HepG2 (cell line): ENCODE results near the gene WDR48. TPM values are rescaled to one million over a fixed set of nuclear protein-coding genes. Genes with fewer than 3 reads are reported as not detected.

Experiments used
- ATAC-seq: fragments of 200-7000 bp; cut with Tn5 transposase; 3 replicates; pipeline ENCODE4 v1.9.1; 2020; ENCODE audit warnings: mild to moderate bottlenecking, moderate library complexity
- BruUV-seq: library from RNA; stranded (reverse); fragments of 400-500 nt; replicated peaks from 2 replicates; lab custom pipeline; 2021; lab: Mats Ljungman, UMichigan
- CTCF ChIA-PET: fragments of 300-600 bp; formaldehyde crosslinking; extraction: SDS; loops from one replicate; lab custom pipeline; 2021; ENCODE audit warnings: low total read pairs, inconsistent platforms, low intra/inter-chr PET ratio; lab: Yijun Ruan, JAX
- POLR2A ChIA-PET: fragments of 350-600 bp; sonication (Branson Sonifier 250); formaldehyde crosslinking; loops from one replicate; lab custom pipeline; 2020; ENCODE audit warnings: antibody characterized with exemption, inconsistent platforms; lab: Yijun Ruan, JAX
- DNase-seq: peaks from one replicate; pipeline ENCODE4 v3.0.0-alpha.2; 2015; ENCODE audit warnings: low spot score
- FAIRE-seq: peaks from 3 replicates; lab custom pipeline; 2011; peaks lifted over from hg19 to GRCh38; lab: Jason Lieb, UNC
- H2AFZ ChIP-seq: one replicate; pipeline ENCODE4 v1.6.1; 2011; ENCODE audit warnings: low read length, inconsistent platforms
- H3K27ac ChIP-seq: fragments of 300-600 bp; 3 replicates; pipeline ENCODE4 v1.8.0; 2011; ENCODE audit warnings: mixed run types, mild to moderate bottlenecking, mixed read lengths, low read length, inconsistent platforms; ENCODE audit not compliant: insufficient read depth; ENCODE audit errors: extremely low read length
- H3K27me3 ChIP-seq, 2 experiments: fragments of 200-600 bp in 1 of 2; 2 replicates in 1 of 2; 3 replicates in 1 of 2; pipeline versions ENCODE4 v1.6.0 to v1.8.0; 2011; ENCODE audit warnings: low read length in 2 of 2, mild to moderate bottlenecking in 2 of 2, moderate library complexity in 2 of 2, inconsistent platforms in 1 of 2; ENCODE audit not compliant: insufficient read depth in 2 of 2, control insufficient read depth in 1 of 2
- H3K36me3 ChIP-seq, 2 experiments: fragments of 200-600 bp in 1 of 2; replicated peaks in 1 of 2; 2 replicates in 1 of 2; 3 replicates in 1 of 2; pipeline versions ENCODE4 v1.5.1 to v1.8.0; 2011; ENCODE audit warnings: low read length in 2 of 2, inconsistent platforms in 1 of 2; ENCODE audit not compliant: insufficient read depth in 2 of 2, control insufficient read depth in 1 of 2
- H3K4me1 ChIP-seq: 2 replicates; pipeline ENCODE4 v1.5.1; 2012; ENCODE audit warnings: low read length, inconsistent platforms; ENCODE audit not compliant: insufficient read depth
- H3K4me2 ChIP-seq: 2 replicates; pipeline ENCODE4 v1.6.0; 2011; ENCODE audit warnings: low read depth, low read length, inconsistent platforms
- H3K4me3 ChIP-seq, 3 experiments: fragments of 200-600 bp in 1 of 3; sonication (generic), shearing (Covaris generic) in 1 of 3; replicated peaks in 1 of 3; 2 replicates each; pipeline ENCODE4 v1.5.1; 2011 to 2016; ENCODE audit warnings: low read length in 3 of 3, inconsistent platforms in 2 of 3, low read depth in 2 of 3, mild to moderate bottlenecking in 2 of 3, control low read depth in 1 of 3, mixed read lengths in 1 of 3; ENCODE audit not compliant: insufficient read depth in 1 of 3
- H3K79me2 ChIP-seq: one replicate; pipeline ENCODE4 v1.6.1; 2011; ENCODE audit warnings: low read length, inconsistent platforms; ENCODE audit not compliant: insufficient read depth
- H3K9ac ChIP-seq: 2 replicates; pipeline ENCODE4 v1.6.0; 2011; ENCODE audit warnings: mild to moderate bottlenecking, low read depth, low read length, inconsistent platforms; ENCODE audit not compliant: insufficient read depth
- H3K9me3 ChIP-seq: 2 replicates; pipeline ENCODE4 v1.5.1; 2012; ENCODE audit warnings: mild to moderate bottlenecking, low read length
- H4K20me1 ChIP-seq: 2 replicates; pipeline ENCODE4 v1.6.0; 2011; ENCODE audit warnings: inconsistent platforms, mild to moderate bottlenecking, low read length, moderate library complexity; ENCODE audit not compliant: insufficient read depth
- CREM ChIP-seq, 2 experiments: sonication (generic) in 1 of 2; formaldehyde crosslinking in 1 of 2; IDR thresholded peaks; 2 replicates each; pipeline versions ENCODE4 v1.4.0 to v1.6.1; 2016 to 2020; ENCODE audit warnings: antibody characterized with exemption in 1 of 2, mild to moderate bottlenecking in 1 of 2, missing genetic modification reagents in 1 of 2
- EHMT2 ChIP-seq: fragments of 200-600 bp; sonication (generic); IDR thresholded peaks from 2 replicates; pipeline ENCODE4 v1.7.0; 2017; ENCODE audit warnings: antibody characterized with exemption, low read depth, low read length, borderline replicate concordance
- HMG20B ChIP-seq: conservative IDR thresholded peaks from 2 replicates; pipeline ENCODE4 v1.6.1; 2016; ENCODE audit warnings: missing genetic modification reagents, missing compliant biosample characterization
- KAT7 ChIP-seq: IDR thresholded peaks from 2 replicates; pipeline ENCODE4 v1.6.1; 2018; ENCODE audit warnings: borderline replicate concordance, missing compliant biosample characterization
- KLF16 ChIP-seq, 2 experiments: sonication (generic) in 1 of 2; formaldehyde crosslinking in 1 of 2; IDR thresholded peaks; 2 replicates each; pipeline versions ENCODE4 v1.6.1 to v1.8.0; 2016 to 2023; ENCODE audit warnings: missing genetic modification reagents in 2 of 2, missing compliant biosample characterization in 1 of 2
- PPARG ChIP-seq: conservative IDR thresholded peaks from 2 replicates; pipeline ENCODE4 v1.6.1; 2016; ENCODE audit warnings: missing biosample characterization, missing genetic modification reagents
- RAD21 ChIP-seq: fragments of 450-650 bp; formaldehyde crosslinking; IDR thresholded peaks from 2 replicates; pipeline ENCODE4 v1.5.0; 2020; ENCODE audit warnings: mild to moderate bottlenecking
- TCF7 ChIP-seq: sonication (generic); IDR thresholded peaks from 2 replicates; pipeline ENCODE4 v1.6.1; 2016; ENCODE audit warnings: antibody characterized with exemption, low read depth
- ZBTB20 ChIP-seq: sonication (generic); formaldehyde crosslinking; IDR thresholded peaks from 2 replicates; pipeline ENCODE4 v1.8.1; 2023; ENCODE audit warnings: missing genetic modification reagents, low read depth, mild to moderate bottlenecking, borderline replicate concordance
- ZNF256 ChIP-seq: sonication (generic); formaldehyde crosslinking; conservative IDR thresholded peaks from 2 replicates; pipeline ENCODE4 v1.4.0; 2020; ENCODE audit warnings: missing genetic modification reagents
- ZNF30 ChIP-seq: sonication (generic); formaldehyde crosslinking; IDR thresholded peaks from 2 replicates; pipeline ENCODE4 v1.5.0; 2020; ENCODE audit warnings: mild to moderate bottlenecking, missing genetic modification reagents
- ZNF670 ChIP-seq: sonication (generic); formaldehyde crosslinking; IDR thresholded peaks from 2 replicates; pipeline ENCODE4 v1.8.0; 2022; ENCODE audit warnings: mild to moderate bottlenecking, missing genetic modification reagents, borderline replicate concordance
- ZNF768 ChIP-seq: sonication (generic); formaldehyde crosslinking; IDR thresholded peaks from 2 replicates; pipeline ENCODE4 v1.4.0; 2020; ENCODE audit warnings: missing genetic modification reagents
- WGBS: methylation state at CpG from one replicate; pipeline ENCODE4 v1.1.6; 2017; ENCODE audit warnings: low lambda C conversion rate; 5-methylcytosine and 5-hydroxymethylcytosine counted together
- in situ Hi-C: cut with HindIII; loops from 2 replicates; pipeline ENCODE4 v1.10.0; 2017; ENCODE audit warnings: low pct_unique_long_range_greater_than_20kb; ENCODE audit not compliant: extremely low pct_ligation_motif_present
- intact Hi-C: fragments of 100-400 bp; cut with micrococcal nuclease; formaldehyde crosslinking; loops from one replicate; pipeline ENCODE4 v1.10.0; 2022; ENCODE audit not compliant: unreplicated experiment
- polyA plus RNA-seq, 8 experiments: library from polyadenylated mRNA; depleted of rRNA in 3 of 8; stranded (reverse) in 7 of 8; unstranded in 1 of 8; fragments of >200 nt; fragmentation: Illumina TruSeq in 4 of 8; extraction: Trizol in 4 of 8; gene quantifications; 2 replicates each; pipeline versions ENCODE4 v1.2.1 to v1.2.3, GENCODE V29; 2011 to 2016; ENCODE audit warnings: low read depth in 4 of 8, missing spikeins in 1 of 8, mixed read lengths in 1 of 8; ENCODE audit not compliant: insufficient read depth in 1 of 8
- total RNA-seq, 5 experiments: library from RNA; depleted of rRNA; stranded (reverse); fragments of >200 nt; fragmentation: Illumina TruSeq; extraction: Trizol; gene quantifications; 2 replicates each; pipeline ENCODE4 v1.2.3, GENCODE V29; 2016; ENCODE audit warnings: low read depth in 1 of 5
- TF ChIP-seq, protein P1 (sequence below): sonication (generic); formaldehyde crosslinking; IDR thresholded peaks from 2 replicates; pipeline ENCODE4 v1.5.0; 2020; ENCODE audit warnings: missing genetic modification reagents
- TF ChIP-seq, protein P2 (sequence below): sonication (generic); formaldehyde crosslinking; IDR thresholded peaks from 2 replicates; pipeline ENCODE4; 2020; ENCODE audit warnings: missing genetic modification reagents, mild to moderate bottlenecking, borderline replicate concordance
- TF ChIP-seq, protein P3 (sequence below): sonication (generic); formaldehyde crosslinking; IDR thresholded peaks from 2 replicates; pipeline ENCODE4 v1.5.0; 2020; ENCODE audit warnings: mild to moderate bottlenecking, missing genetic modification reagents

Gene WDR48
- total and polyA plus RNA-seq, 2 of the 13 experiments (the other 11 are each of a cell fraction or from before 2014, with no cell fraction given): 29.2 to 31.2 TPM

DNA sequence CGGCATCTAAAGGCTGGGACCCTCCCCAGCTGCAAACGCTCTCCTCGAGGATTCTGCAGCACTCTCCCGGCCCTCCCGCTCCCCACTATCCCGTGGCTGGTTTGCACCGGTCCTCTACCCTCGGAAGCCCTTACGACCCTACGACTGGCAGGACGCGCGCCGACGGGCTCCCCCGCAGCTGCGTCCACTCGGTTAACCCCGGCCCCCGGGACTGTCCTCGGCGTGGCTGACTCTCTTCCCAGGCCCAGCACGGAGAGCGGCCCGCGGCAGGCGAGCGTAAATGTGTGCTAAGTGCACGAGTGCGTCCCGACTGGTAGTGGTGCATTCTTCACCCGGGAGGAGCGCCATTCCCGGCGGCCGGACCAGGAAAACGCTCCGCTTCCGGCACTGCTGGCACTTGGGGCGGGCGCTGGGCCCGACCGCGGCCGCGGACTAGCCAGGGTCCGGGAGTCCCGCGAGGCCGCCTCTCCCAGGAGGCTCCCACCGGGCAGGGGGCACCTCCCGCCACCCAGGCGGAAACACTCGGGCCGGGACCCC is 55.1 kb downstream of the WDR48 start:
- ChIA-PET CTCF (no interaction called here), POLR2A (interaction anchor here (1.0 kb wide), 2 partner anchors 71 to 78 kb away, joined by 3 read pairs; no protein-coding TSS in a partner anchor)
- BruUV-seq: no TSS peak
- WGBS: 4% methylated on average over 6 of the region's 55 CpGs
- ATAC-seq (peak; percentile 75), DNase-seq (peak; percentile 27), FAIRE-seq (no peak)
- in situ Hi-C loops (no loop called here), intact Hi-C loops (loop anchor here (5.0 kb wide), 1 partner anchor 180 kb away; no protein-coding TSS in a partner anchor)
- H3K27me3 ChIP-seq: no peaks in the 10 kb centered on the region; a peak in 1 of 5 replicates
- H3K79me2 ChIP-seq: peaks cover 20% of the 10 kb centered on the region
- H3K4me1 ChIP-seq: peaks cover 38% of the 10 kb centered on the region
- no peaks in the 10 kb centered on the region; a peak in 1 of 5 replicates for H3K36me3 ChIP-seq
- peak overlapping the region; percentile 85 to 94 (median 87) for H3K4me3 ChIP-seq
- H3K4me2 ChIP-seq: peak overlapping the region; percentile 97
- H3K27ac ChIP-seq: peak overlapping the region; percentile 72
- no peaks in the 10 kb centered on the region for H3K9me3 ChIP-seq
- H4K20me1 ChIP-seq: no peaks in the 10 kb centered on the region
- H3K9ac ChIP-seq: peak overlapping the region; percentile 90
- H2AFZ ChIP-seq: no peak overlapping the region
- no peak for TF ChIP-seq TCF7
- no peak for TF ChIP-seq CREM (IDR thresholded peaks at IDR 0.05)
- no peak for TF ChIP-seq CREM (CRISPR knock-in tag; IDR thresholded peaks at IDR 0.05)
- TF ChIP-seq, protein P1, sequence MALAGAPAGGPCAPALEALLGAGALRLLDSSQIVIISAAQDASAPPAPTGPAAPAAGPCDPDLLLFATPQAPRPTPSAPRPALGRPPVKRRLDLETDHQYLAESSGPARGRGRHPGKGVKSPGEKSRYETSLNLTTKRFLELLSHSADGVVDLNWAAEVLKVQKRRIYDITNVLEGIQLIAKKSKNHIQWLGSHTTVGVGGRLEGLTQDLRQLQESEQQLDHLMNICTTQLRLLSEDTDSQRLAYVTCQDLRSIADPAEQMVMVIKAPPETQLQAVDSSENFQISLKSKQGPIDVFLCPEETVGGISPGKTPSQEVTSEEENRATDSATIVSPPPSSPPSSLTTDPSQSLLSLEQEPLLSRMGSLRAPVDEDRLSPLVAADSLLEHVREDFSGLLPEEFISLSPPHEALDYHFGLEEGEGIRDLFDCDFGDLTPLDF (CRISPR knock-in tag): no peak
- TF ChIP-seq ZNF670 (CRISPR knock-in tag): peak; percentile 38; the same call in 1 of the 2 replicates
- TF ChIP-seq, protein P2, sequence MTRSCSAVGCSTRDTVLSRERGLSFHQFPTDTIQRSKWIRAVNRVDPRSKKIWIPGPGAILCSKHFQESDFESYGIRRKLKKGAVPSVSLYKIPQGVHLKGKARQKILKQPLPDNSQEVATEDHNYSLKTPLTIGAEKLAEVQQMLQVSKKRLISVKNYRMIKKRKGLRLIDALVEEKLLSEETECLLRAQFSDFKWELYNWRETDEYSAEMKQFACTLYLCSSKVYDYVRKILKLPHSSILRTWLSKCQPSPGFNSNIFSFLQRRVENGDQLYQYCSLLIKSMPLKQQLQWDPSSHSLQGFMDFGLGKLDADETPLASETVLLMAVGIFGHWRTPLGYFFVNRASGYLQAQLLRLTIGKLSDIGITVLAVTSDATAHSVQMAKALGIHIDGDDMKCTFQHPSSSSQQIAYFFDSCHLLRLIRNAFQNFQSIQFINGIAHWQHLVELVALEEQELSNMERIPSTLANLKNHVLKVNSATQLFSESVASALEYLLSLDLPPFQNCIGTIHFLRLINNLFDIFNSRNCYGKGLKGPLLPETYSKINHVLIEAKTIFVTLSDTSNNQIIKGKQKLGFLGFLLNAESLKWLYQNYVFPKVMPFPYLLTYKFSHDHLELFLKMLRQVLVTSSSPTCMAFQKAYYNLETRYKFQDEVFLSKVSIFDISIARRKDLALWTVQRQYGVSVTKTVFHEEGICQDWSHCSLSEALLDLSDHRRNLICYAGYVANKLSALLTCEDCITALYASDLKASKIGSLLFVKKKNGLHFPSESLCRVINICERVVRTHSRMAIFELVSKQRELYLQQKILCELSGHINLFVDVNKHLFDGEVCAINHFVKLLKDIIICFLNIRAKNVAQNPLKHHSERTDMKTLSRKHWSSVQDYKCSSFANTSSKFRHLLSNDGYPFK: 0 out of 2 replicates have a peak, but pooled peaks have one; percentile 5
- TF ChIP-seq ZBTB20 (CRISPR knock-in tag): no peak
- peak; percentile 56; the same call in 1 of the 2 replicates for TF ChIP-seq ZNF30 (CRISPR knock-in tag)
- TF ChIP-seq ZNF768 (CRISPR knock-in tag): 0 out of 2 replicates have a peak, but pooled peaks have one; percentile 6
- no peak for TF ChIP-seq HMG20B
- 0 out of 4 replicates have a peak, but pooled peaks of 1 of the 2 experiments have one; percentile 23 for TF ChIP-seq KLF16 (CRISPR knock-in tag; IDR thresholded peaks at IDR 0.05)
- 0 out of 2 replicates have a peak, but pooled peaks have one; percentile 14 for TF ChIP-seq KAT7 (CRISPR knock-in tag)
- no peak for TF ChIP-seq ZNF256 (CRISPR knock-in tag)
- TF ChIP-seq RAD21 (CRISPR knock-in tag): no peak
- TF ChIP-seq, protein P3, sequence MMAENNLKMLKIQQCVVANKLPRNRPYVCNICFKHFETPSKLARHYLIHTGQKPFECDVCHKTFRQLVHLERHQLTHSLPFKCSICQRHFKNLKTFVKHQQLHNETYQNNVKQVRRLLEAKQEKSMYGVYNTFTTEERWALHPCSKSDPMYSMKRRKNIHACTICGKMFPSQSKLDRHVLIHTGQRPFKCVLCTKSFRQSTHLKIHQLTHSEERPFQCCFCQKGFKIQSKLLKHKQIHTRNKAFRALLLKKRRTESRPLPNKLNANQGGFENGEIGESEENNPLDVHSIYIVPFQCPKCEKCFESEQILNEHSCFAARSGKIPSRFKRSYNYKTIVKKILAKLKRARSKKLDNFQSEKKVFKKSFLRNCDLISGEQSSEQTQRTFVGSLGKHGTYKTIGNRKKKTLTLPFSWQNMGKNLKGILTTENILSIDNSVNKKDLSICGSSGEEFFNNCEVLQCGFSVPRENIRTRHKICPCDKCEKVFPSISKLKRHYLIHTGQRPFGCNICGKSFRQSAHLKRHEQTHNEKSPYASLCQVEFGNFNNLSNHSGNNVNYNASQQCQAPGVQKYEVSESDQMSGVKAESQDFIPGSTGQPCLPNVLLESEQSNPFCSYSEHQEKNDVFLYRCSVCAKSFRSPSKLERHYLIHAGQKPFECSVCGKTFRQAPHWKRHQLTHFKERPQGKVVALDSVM (CRISPR knock-in tag): peak; percentile 42
- no peak for TF ChIP-seq PPARG (CRISPR knock-in tag)
- TF ChIP-seq EHMT2: no peak
